Panc1 (cell line): ENCODE results near the gene OR10A6. TPM values are rescaled to one million over a fixed set of nuclear protein-coding genes. Genes with fewer than 3 reads are reported as not detected.

Source experiments
- ATAC-seq: fragments of 200-7000 bp; cut with Tn5 transposase; 2 replicates; pipeline ENCODE4 v1.9.1; 2020; ENCODE audit warnings: mild to moderate bottlenecking, moderate library complexity
- BruUV-seq: library from RNA; stranded (reverse); fragments of 400-500 nt; replicated peaks from 2 replicates; lab custom pipeline; 2021; lab: Mats Ljungman, UMichigan
- CTCF ChIA-PET: fragments of 300-600 bp; sonication (Branson Sonifier 250); formaldehyde crosslinking; loops from one replicate; lab custom pipeline; 2022; ENCODE audit warnings: antibody characterized with exemption; lab: Charles Lee
- POLR2A ChIA-PET: fragments of 300-600 bp; sonication (Branson Sonifier 250); formaldehyde crosslinking; loops from one replicate; lab custom pipeline; 2022; ENCODE audit warnings: antibody characterized with exemption; lab: Charles Lee
- DNase-seq: peaks from one replicate; pipeline ENCODE4 v3.0.0-alpha.2; 2010; ENCODE audit warnings: low read depth, low spot score
- H3K27ac ChIP-seq: 2 replicates; pipeline ENCODE4 v1.5.1; 2011; ENCODE audit warnings: mild to moderate bottlenecking, low read length, inconsistent platforms
- H3K27me3 ChIP-seq: fragments of 200-500 bp; sonication (Bioruptor generic); 2 replicates; pipeline ENCODE4 v1.6.0; 2014; ENCODE audit warnings: low read length, inconsistent platforms; ENCODE audit not compliant: control insufficient read depth, insufficient read depth
- H3K36me3 ChIP-seq: fragments of 200-500 bp; sonication (Bioruptor generic); 2 replicates; pipeline ENCODE4 v1.5.1; 2014; ENCODE audit warnings: inconsistent platforms, mild to moderate bottlenecking, low read length, moderate library complexity; ENCODE audit not compliant: control insufficient read depth, insufficient read depth
- H3K4me1 ChIP-seq: 2 replicates; pipeline ENCODE4 v1.5.1; 2011; ENCODE audit warnings: inconsistent platforms, mild to moderate bottlenecking, low read length, moderate library complexity; ENCODE audit not compliant: control insufficient read depth, insufficient read depth
- H3K4me3 ChIP-seq, 2 experiments: 2 replicates each; pipeline ENCODE4 v1.5.1; 2011 to 2012; ENCODE audit warnings: low read depth in 2 of 2, low read length in 2 of 2, mild to moderate bottlenecking in 2 of 2, inconsistent platforms in 1 of 2, moderate library complexity in 1 of 2
- H3K9me3 ChIP-seq: fragments of 200-500 bp; sonication (Bioruptor generic); 2 replicates; pipeline ENCODE4 v1.5.1; 2014; ENCODE audit warnings: low read depth, mild to moderate bottlenecking, inconsistent platforms, low read length, moderate library complexity; ENCODE audit not compliant: control insufficient read depth, insufficient read depth
- POLR2AphosphoS5 ChIP-seq: IDR thresholded peaks from 2 replicates; pipeline ENCODE4 v1.6.1; 2012; ENCODE audit warnings: mild to moderate bottlenecking, low read depth, low read length, moderate library complexity
- REST ChIP-seq, 2 experiments: IDR thresholded peaks; 2 replicates each; pipeline ENCODE4 v1.6.1; 2011 to 2012; ENCODE audit warnings: low read depth in 2 of 2, control low read depth in 1 of 2, low read length in 1 of 2, mild to moderate bottlenecking in 1 of 2, moderate library complexity in 1 of 2; ENCODE audit not compliant: insufficient read depth in 1 of 2
- SIN3A ChIP-seq: IDR thresholded peaks from 2 replicates; pipeline ENCODE4 v1.6.1; 2012; ENCODE audit warnings: low read depth, mild to moderate bottlenecking, low read length, moderate library complexity, borderline replicate concordance; ENCODE audit not compliant: insufficient read depth
- TCF7L2 ChIP-seq: IDR thresholded peaks from 2 replicates; pipeline ENCODE4 v1.6.1; 2011; ENCODE audit warnings: mild to moderate bottlenecking, low read depth, low read length, inconsistent platforms
- in situ Hi-C: cut with HindIII; loops from 2 replicates; pipeline ENCODE4 v1.10.0; 2016; ENCODE audit warnings: low sequenced_read_pairs, low pct_unique_long_range_greater_than_20kb
- intact Hi-C: fragments of 100-400 bp; cut with micrococcal nuclease; formaldehyde crosslinking; loops from one replicate; pipeline ENCODE4 v1.10.0; 2022; ENCODE audit not compliant: unreplicated experiment
- total RNA-seq: library from RNA; stranded (reverse); gene quantifications from one replicate; pipeline ENCODE4 v1.2.1, GENCODE V29; 2021; ENCODE audit not compliant: unreplicated experiment
- TF ChIP-seq, protein P1 (sequence below): fragments of 450-650 bp; IDR thresholded peaks from 2 replicates; pipeline ENCODE4 v1.5.1; 2017; ENCODE audit warnings: mild to moderate bottlenecking

OR10A6 gene
- total RNA-seq, 1 experiment from 2014 or later = not detected

GRCh38 chr11:7974668-7975067 lies 43.6 kb upstream of the OR10A6 start:
- intact Hi-C loops (no loop called here), in situ Hi-C loops (loop anchor here (5.0 kb wide), 1 partner anchor 82 kb away; no protein-coding TSS in a partner anchor)
- Histone ChIP-seq H3K36me3 (no peaks in the 10 kb centered on the region), H3K4me1 (peaks cover 9% of the 10 kb centered on the region; the same call in 1 of the 2 replicates), H3K27ac (peak overlapping the region; percentile 8; the same call in 1 of the 2 replicates), H3K9me3 (no peaks in the 10 kb centered on the region), H3K27me3 (no peaks in the 10 kb centered on the region), H3K4me3 (no peak overlapping the region)
- POLR2A ChIA-PET = interaction anchor here (0.6 kb wide), 1 partner anchor 10 kb away, joined by 3 read pairs; no protein-coding TSS in a partner anchor
- no peak for ATAC-seq
- CTCF ChIA-PET = interaction anchor here (2.0 kb wide), 1 partner anchor 12 kb away, joined by 10 read pairs; the partner anchor contains the start of gene EIF3F
- BruUV-seq = no TSS peak
- no peak for TF ChIP-seq REST (IDR thresholded peaks at IDR 0.05; ENCODE audit: insufficient read depth in 1 of 2, low read depth in 2 of 2, low read length in 1 of 2)
- TF ChIP-seq SIN3A = no peak
- TF ChIP-seq, protein P1, sequence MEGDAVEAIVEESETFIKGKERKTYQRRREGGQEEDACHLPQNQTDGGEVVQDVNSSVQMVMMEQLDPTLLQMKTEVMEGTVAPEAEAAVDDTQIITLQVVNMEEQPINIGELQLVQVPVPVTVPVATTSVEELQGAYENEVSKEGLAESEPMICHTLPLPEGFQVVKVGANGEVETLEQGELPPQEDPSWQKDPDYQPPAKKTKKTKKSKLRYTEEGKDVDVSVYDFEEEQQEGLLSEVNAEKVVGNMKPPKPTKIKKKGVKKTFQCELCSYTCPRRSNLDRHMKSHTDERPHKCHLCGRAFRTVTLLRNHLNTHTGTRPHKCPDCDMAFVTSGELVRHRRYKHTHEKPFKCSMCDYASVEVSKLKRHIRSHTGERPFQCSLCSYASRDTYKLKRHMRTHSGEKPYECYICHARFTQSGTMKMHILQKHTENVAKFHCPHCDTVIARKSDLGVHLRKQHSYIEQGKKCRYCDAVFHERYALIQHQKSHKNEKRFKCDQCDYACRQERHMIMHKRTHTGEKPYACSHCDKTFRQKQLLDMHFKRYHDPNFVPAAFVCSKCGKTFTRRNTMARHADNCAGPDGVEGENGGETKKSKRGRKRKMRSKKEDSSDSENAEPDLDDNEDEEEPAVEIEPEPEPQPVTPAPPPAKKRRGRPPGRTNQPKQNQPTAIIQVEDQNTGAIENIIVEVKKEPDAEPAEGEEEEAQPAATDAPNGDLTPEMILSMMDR = no peak
- TF ChIP-seq TCF7L2 = no peak
- no peak for TF ChIP-seq POLR2AphosphoS5
- no peak for DNase-seq

GRCh38 chr11:7973011-7973410 lies 41.9 kb upstream of the OR10A6 start:
- POLR2A ChIA-PET = no interaction called here
- in situ Hi-C loops = no loop called here
- BruUV-seq = no TSS peak

More at GRCh38 chr11:7973011-7973410, 41.9 kb upstream of the OR10A6 start:
- H3K4me1 ChIP-seq = peaks cover 8% of the 10 kb centered on the region; the same call in 1 of the 2 replicates
- no peaks in the 10 kb centered on the region for H3K27me3 ChIP-seq
- H3K27ac ChIP-seq = no peak overlapping the region
- no peaks in the 10 kb centered on the region for H3K9me3 ChIP-seq
- no peak overlapping the region for H3K4me3 ChIP-seq
- DNase-seq (no peak), ATAC-seq (no peak)
- H3K36me3 ChIP-seq = no peaks in the 10 kb centered on the region
- TF ChIP-seq SIN3A (no peak), TCF7L2 (no peak), REST (IDR thresholded peaks at IDR 0.05; ENCODE audit: insufficient read depth in 1 of 2, low read depth in 2 of 2, low read length in 1 of 2) (no peak), POLR2AphosphoS5 (no peak)
- TF ChIP-seq, protein P1 = no peak
- intact Hi-C loops = no loop called here
- CTCF ChIA-PET = no interaction called here
